Activated naive CD8-positive, alpha-beta T cell treated with anti-CD3 and anti-CD28 coated beads for 36 hours (primary cell): Measurements from ENCODE around the gene TRIM71. TPM values are rescaled to one million over a fixed set of nuclear protein-coding genes. Genes with fewer than 3 reads are reported as not detected.

Experiments used
- DNase-seq: peaks from one replicate; pipeline ENCODE4 v3.0.0; 2021
- H3K27ac Mint-ChIP-seq: one replicate; pipeline ENCODE4 v1.8.0; 2022; ENCODE audit warnings: mild to moderate bottlenecking, moderate library complexity, mixed read lengths
- H3K27me3 Mint-ChIP-seq: one replicate; pipeline ENCODE4 v1.8.0; 2022; ENCODE audit warnings: mild to moderate bottlenecking, mixed read lengths
- H3K36me3 Mint-ChIP-seq: one replicate; pipeline ENCODE4 v1.8.0; 2021; ENCODE audit warnings: mild to moderate bottlenecking, mixed read lengths
- H3K4me1 Mint-ChIP-seq: one replicate; pipeline ENCODE4 v1.8.0; 2021; ENCODE audit warnings: mixed read lengths
- H3K4me3 Mint-ChIP-seq: one replicate; pipeline ENCODE4 v1.8.0; 2022; ENCODE audit warnings: mild to moderate bottlenecking, moderate library complexity, mixed read lengths
- H3K9me3 Mint-ChIP-seq: one replicate; pipeline ENCODE4 v1.8.0; 2022; ENCODE audit warnings: mixed read lengths
- total RNA-seq, 2 experiments: library from RNA; stranded (reverse); gene quantifications; one replicate each; pipeline ENCODE4 v1.2.3, GENCODE V29; 2021

Gene TRIM71
- total RNA-seq, 2 experiments from 2014 or later, result 0.10 to 0.14 TPM

DNA sequence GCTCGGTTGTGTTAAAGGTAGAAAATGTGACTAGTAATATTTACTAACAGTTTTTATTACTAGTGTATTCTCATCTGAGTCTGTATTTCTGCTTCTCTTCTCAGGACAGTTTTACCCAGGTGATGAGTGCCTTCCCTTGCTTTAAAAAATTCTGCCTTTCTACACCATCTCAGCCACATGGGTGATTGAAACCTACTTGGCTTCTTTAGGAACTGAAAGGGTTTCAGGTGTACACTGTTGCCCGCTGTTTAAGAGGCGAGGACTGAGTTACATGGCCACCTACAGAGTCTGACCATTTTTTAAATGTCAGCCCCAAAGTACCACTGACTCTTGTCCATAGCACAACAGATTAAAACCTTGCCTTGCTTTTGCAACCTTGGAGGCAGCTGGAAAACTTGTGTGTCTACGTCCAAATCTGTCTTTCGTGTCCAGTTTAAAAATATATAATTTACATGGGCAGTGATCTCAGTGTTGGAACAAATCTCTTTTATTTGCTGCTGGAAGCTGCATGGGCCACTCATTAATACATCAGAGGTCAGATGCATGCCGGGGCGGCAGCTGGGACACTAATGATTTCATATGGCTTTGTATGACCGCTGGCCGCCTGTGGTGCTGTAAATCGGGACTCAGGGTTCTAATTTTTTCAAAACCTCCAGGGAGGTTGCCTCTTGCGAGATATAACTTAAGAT, 44.6 kb downstream of the TRIM71 start:
- no peaks in the 10 kb centered on the region for H3K9me3 Mint-ChIP-seq
- H3K4me3 Mint-ChIP-seq, result no peak overlapping the region
- DNase-seq, result no peak
- H3K27ac Mint-ChIP-seq, result no peak overlapping the region
- no peaks in the 10 kb centered on the region for H3K27me3 Mint-ChIP-seq
- no peaks in the 10 kb centered on the region for H3K4me1 Mint-ChIP-seq
- H3K36me3 Mint-ChIP-seq, result no peaks in the 10 kb centered on the region

DNA sequence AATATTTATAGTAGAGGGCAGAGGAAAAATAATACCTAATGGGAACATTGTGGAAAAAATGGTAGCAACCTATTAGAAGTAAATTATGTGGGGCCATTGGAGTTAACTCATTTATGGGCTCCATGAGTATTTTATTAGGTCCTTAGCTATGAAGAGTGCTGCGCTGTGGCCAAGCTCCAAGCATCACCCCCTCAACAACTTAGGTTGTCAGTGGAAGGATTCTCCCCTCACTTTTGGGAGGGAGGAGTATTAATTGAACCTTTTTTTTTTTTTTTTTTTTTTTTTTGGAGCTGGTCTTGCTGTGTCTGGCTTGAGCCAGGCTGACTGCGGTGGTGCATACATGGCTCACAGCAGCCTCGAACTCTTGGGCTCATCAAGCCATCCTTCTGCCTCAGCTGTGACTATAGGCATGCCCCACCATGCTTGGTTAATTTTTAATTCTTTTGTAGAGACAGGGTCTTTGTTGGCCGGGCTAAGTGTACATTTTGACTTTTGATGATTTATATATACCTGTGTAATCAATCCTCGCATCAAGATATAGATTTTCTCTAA, 45.2 kb downstream of the TRIM71 start:
- Mint-ChIP-seq H3K9me3 (no peaks in the 10 kb centered on the region), H3K27me3 (no peaks in the 10 kb centered on the region), H3K4me3 (no peak overlapping the region), H3K4me1 (no peaks in the 10 kb centered on the region), H3K27ac (no peak overlapping the region), H3K36me3 (no peaks in the 10 kb centered on the region)
- DNase-seq, result no peak

- Mint-ChIP-seq H3K36me3 (no peaks in the 10 kb centered on the region), H3K27ac (no peak overlapping the region), H3K9me3 (no peaks in the 10 kb centered on the region), H3K4me3 (no peak overlapping the region), H3K4me1 (no peaks in the 10 kb centered on the region), H3K27me3 (no peaks in the 10 kb centered on the region)
- no peak for DNase-seq
These were observed 47.6 kb downstream of the TRIM71 start for GRCh38 chr3:32865383-32865782.

GRCh38 chr3:32866533-32866932, 48.7 kb downstream of the TRIM71 start:
- H3K36me3 Mint-ChIP-seq, result no peaks in the 10 kb centered on the region
- H3K4me3 Mint-ChIP-seq, result no peak overlapping the region
- no peak for DNase-seq
- no peak overlapping the region for H3K27ac Mint-ChIP-seq
- no peaks in the 10 kb centered on the region for H3K27me3 Mint-ChIP-seq
- no peaks in the 10 kb centered on the region for H3K4me1 Mint-ChIP-seq
- no peaks in the 10 kb centered on the region for H3K9me3 Mint-ChIP-seq

GRCh38 chr3:32867954-32868353, 50.2 kb downstream of the TRIM71 start:
- Mint-ChIP-seq H3K27ac (no peak overlapping the region), H3K4me3 (no peak overlapping the region), H3K27me3 (no peaks in the 10 kb centered on the region), H3K9me3 (no peaks in the 10 kb centered on the region), H3K4me1 (no peaks in the 10 kb centered on the region), H3K36me3 (no peaks in the 10 kb centered on the region)
- DNase-seq, result no peak

DNA sequence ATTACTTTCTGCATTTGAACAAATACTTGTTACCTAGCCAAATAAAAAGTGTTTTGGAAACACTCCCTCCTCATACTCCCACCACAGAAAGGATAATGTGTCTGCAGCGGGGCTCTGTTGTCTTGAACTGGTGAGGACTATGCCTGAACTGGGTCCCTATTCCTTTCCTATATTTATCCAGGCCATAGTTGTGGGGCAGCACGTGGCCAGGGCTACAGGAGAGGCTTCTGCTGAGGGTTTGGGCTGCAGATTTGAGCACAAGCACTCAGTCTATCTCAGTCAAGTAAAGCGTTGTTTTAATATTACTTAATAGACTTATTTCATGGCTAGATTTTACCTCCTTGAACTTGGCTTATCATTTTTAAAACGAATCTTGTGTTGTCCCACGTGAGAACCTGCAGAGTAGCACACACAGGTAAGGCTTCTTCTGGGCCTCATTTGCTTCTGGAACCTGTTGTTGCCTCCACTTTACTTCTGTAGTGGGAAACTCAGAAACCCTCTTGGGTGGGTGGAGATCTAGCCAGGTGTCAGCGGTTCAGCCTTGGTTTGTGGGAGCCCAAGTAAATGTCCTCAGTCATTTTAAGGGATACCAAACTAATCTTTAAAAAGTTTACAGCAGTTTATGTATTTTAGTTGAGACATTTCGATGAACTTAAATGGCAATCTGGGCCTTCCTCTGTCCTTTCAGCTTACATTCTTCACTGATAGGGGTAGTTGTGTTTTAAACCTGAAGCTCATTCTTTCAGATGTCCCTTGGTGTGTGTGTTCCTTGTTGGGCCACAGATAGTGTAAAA, 51.1 kb downstream of the TRIM71 start:
- H3K27me3 Mint-ChIP-seq, result no peaks in the 10 kb centered on the region
- H3K27ac Mint-ChIP-seq, result no peak overlapping the region
- no peaks in the 10 kb centered on the region for H3K4me1 Mint-ChIP-seq

GRCh38 chr3:32869513-32870047, 51.8 kb downstream of the TRIM71 start:
- no peak overlapping the region for H3K4me3 Mint-ChIP-seq
- H3K4me1 Mint-ChIP-seq, result no peaks in the 10 kb centered on the region
- no peaks in the 10 kb centered on the region for H3K27me3 Mint-ChIP-seq
- no peak for DNase-seq
- no peaks in the 10 kb centered on the region for H3K36me3 Mint-ChIP-seq
- no peak overlapping the region for H3K27ac Mint-ChIP-seq
- no peaks in the 10 kb centered on the region for H3K9me3 Mint-ChIP-seq

More for the DNA sequence above, 51.1 kb downstream of the TRIM71 start:
- Mint-ChIP-seq H3K9me3 (no peaks in the 10 kb centered on the region), H3K4me3 (no peak overlapping the region), H3K36me3 (no peaks in the 10 kb centered on the region)
- no peak for DNase-seq

DNA sequence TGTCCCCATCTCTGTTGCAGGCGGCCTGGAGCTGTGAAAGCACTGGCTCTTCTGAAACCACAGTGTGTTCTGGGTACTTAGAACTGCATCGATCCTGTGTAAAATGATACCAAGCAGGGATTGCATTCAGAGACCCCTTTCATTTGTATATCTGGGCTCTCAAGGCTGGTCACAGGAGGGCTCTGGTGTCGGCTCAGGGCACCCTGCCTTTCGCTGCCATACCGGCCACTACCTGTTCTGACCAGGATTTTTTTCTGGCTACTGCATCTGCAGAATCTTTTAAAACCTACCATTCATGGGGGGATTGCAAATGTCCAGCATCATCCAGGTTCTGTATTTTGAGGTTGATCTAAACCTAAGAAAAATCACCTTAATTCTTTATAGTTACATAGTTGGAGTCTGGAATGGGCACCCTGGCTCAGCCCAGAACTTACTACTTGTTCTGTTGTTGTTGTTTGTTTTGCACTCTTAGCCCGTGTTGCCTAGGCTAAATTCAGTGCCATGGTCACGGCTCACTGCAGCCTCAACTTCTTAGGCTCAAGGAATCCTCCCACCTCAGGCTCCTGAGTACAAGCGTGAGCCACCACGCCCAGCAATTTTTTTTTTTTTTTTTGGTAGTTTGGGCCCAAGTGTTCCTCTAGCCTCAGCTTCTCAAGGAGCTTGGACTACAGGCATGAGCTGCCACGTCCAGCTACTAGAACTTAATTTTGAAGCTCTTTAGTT, 52.7 kb downstream of the TRIM71 start:
- H3K4me1 Mint-ChIP-seq, result no peaks in the 10 kb centered on the region
- H3K36me3 Mint-ChIP-seq, result no peaks in the 10 kb centered on the region
- no peak overlapping the region for H3K4me3 Mint-ChIP-seq
- no peaks in the 10 kb centered on the region for H3K27me3 Mint-ChIP-seq
- DNase-seq, result no peak
- H3K27ac Mint-ChIP-seq, result no peak overlapping the region
- H3K9me3 Mint-ChIP-seq, result no peaks in the 10 kb centered on the region

DNA sequence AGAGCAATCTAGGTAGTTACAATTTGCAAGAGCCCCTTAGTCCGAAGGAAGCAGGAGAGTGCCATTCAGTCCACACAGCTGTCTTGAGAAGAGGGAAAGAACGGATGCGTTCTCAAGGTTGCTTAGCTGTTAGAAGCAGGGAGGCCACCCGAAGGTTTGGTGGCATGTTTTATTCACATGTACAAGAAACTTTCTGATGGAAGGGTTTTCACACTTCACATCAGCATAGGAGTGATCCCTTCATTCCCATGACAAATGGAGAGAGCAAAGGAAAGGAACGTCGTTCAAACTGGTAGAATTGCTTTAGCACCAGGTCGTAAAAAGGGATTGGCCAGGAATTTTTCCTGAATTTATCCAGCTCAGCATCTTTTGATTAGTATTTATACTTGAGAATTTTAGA, 53.5 kb downstream of the TRIM71 start:
- Mint-ChIP-seq H3K27me3 (no peaks in the 10 kb centered on the region), H3K4me3 (no peak overlapping the region), H3K9me3 (no peaks in the 10 kb centered on the region), H3K36me3 (no peaks in the 10 kb centered on the region), H3K4me1 (no peaks in the 10 kb centered on the region), H3K27ac (no peak overlapping the region)
- DNase-seq, result no peak

DNA sequence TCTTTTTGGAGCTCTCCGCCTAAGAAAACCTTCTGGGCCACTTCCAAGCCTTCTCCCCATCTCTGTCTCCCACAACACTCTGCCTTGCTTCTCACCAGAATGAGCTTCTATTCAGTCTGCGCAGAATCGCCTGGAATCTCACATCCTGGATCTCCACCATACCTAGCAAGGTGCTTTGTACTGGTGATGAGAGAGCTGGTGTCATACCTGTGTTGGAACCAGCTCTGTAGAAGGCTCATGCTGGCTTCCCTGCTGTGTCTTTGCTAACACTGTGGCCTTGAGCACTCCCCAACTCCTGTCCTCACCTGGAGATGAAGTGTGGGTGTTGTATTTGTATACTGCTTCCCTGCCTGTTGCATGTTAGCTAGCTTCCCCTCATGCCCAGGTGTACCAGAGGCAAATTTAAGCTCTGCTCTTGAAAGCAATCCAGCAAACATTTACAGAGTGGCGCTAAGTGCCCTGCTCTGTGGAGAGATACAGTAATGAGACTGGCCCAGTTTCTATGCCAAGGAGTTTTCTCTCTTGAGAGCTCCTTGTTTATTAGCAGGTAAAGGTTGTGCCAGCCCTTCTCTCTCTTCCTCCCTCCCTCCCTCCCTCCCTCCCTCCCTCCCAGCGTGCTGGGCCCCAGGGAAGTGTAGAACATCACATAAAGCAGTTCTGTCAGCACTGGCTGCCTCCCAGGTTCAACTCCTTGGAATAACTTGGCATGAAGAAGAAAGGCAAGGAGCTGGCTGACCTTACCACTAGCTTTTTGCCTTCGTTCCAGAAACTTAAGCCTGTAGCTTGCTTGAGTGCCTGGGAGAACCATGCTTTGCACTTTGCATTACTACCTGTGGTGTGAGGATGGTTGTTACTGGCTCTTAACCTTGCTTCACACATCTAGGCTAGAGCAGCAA, 54.9 kb downstream of the TRIM71 start:
- DNase-seq, result no peak
- no peaks in the 10 kb centered on the region for H3K9me3 Mint-ChIP-seq
- no peak overlapping the region for H3K4me3 Mint-ChIP-seq
- no peaks in the 10 kb centered on the region for H3K27me3 Mint-ChIP-seq
- H3K27ac Mint-ChIP-seq, result no peak overlapping the region
- no peaks in the 10 kb centered on the region for H3K36me3 Mint-ChIP-seq
- no peaks in the 10 kb centered on the region for H3K4me1 Mint-ChIP-seq

GRCh38 chr3:32873531-32874130, 55.8 kb downstream of the TRIM71 start:
- H3K36me3 Mint-ChIP-seq, result no peaks in the 10 kb centered on the region
- DNase-seq, result no peak
- no peak overlapping the region for H3K4me3 Mint-ChIP-seq
- no peaks in the 10 kb centered on the region for H3K27me3 Mint-ChIP-seq
- H3K27ac Mint-ChIP-seq, result no peak overlapping the region
- no peaks in the 10 kb centered on the region for H3K9me3 Mint-ChIP-seq
- H3K4me1 Mint-ChIP-seq, result no peaks in the 10 kb centered on the region

DNA sequence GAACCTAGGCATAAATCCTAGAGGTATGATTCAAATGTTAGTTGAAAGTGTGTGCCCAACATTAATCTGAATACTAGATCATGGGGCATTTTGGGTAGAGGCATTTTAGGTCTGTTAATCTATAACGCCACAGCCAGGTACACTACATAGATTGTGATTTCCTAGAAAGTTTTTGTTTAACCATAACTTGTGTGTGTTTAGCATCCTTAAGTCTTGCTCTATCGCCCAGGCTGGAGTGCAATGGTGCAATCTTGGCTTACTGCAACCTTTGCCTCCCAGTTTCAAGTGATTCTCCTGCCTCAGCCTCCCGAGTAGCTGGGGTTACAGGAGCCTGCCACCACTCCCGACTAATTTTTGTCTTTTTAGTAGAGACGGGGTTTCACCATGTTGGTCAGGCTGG, 59.1 kb downstream of the TRIM71 start:
- H3K36me3 Mint-ChIP-seq, result no peaks in the 10 kb centered on the region
- H3K9me3 Mint-ChIP-seq, result no peaks in the 10 kb centered on the region
- H3K27me3 Mint-ChIP-seq, result peaks cover 5% of the 10 kb centered on the region
- DNase-seq, result no peak
- no peak overlapping the region for H3K4me3 Mint-ChIP-seq
- no peak overlapping the region for H3K27ac Mint-ChIP-seq
- no peaks in the 10 kb centered on the region for H3K4me1 Mint-ChIP-seq

GRCh38 chr3:32877598-32877997, 59.8 kb downstream of the TRIM71 start:
- no peak overlapping the region for H3K27ac Mint-ChIP-seq
- DNase-seq, result no peak
- H3K9me3 Mint-ChIP-seq, result peaks cover 2% of the 10 kb centered on the region
- H3K27me3 Mint-ChIP-seq, result peaks cover 5% of the 10 kb centered on the region
- H3K4me1 Mint-ChIP-seq, result peaks cover 2% of the 10 kb centered on the region
- H3K4me3 Mint-ChIP-seq, result no peak overlapping the region
- no peaks in the 10 kb centered on the region for H3K36me3 Mint-ChIP-seq

- no peaks in the 10 kb centered on the region for H3K36me3 Mint-ChIP-seq
- H3K27me3 Mint-ChIP-seq, result peaks cover 5% of the 10 kb centered on the region
- H3K4me3 Mint-ChIP-seq, result no peak overlapping the region
- no peak overlapping the region for H3K27ac Mint-ChIP-seq
- peaks cover 2% of the 10 kb centered on the region for H3K9me3 Mint-ChIP-seq
- no peak for DNase-seq
- H3K4me1 Mint-ChIP-seq, result peaks cover 11% of the 10 kb centered on the region
These were observed 62.4 kb downstream of the TRIM71 start for GRCh38 chr3:32880225-32880624.
